Fibroblast of peridontal ligament (primary cell): Measurements from ENCODE around the gene DERL3.

ENCODE experiments used
- DNase-seq: peaks from one replicate; pipeline ENCODE4 v3.0.0-alpha.2; 2010; ENCODE audit errors: extremely low read depth

Gene DERL3

DNA sequence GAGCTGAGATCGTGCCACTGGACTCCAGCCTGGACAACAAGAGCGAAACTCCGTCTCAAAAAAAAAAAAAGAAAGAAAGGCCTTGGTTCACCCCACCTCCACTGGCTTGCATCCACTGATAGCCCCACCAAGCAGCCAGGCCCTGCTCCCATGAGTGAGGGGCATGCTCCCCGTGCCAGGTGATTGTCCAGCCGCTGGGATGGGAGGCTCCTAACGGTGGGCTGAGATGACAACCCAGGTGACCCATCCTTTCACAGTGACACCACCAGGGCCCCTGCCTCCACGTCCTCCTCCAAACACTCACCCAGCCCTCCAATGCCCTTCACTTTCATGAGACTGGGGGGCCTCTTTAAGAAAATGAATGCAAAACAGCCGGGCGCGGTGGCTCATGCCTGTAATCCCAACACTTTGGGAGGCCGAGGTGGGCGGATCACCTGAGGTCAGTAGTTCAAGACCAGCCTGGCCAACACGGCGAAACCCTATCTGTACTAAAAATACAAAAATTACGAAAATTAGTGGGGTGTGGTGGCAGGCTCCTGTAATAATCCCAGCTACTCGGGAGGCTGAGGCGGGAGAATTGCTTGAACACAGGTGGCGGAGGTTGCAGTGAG lies 8.6 kb upstream of the DERL3 start:
- DNase-seq = no peak

DNA sequence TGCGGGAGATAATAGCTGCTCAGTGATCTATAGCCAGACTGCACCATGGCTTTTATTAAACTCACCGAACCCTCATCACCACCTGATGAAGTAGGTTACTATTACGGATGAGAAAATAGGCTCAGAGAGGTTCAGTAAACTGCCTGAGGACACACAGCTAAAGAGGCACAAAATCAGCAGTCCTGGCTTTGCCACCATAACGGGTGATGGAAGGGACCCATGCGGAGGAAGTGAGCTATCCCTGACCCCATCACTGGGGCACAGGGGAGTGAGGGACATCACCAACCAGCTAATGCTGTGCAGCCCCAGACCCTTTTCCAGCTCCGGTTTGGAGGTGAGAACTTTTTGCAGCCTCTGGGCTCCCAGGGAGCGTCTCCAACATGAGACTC lies 7.3 kb upstream of the DERL3 start:
- DNase-seq = no peak

DNA sequence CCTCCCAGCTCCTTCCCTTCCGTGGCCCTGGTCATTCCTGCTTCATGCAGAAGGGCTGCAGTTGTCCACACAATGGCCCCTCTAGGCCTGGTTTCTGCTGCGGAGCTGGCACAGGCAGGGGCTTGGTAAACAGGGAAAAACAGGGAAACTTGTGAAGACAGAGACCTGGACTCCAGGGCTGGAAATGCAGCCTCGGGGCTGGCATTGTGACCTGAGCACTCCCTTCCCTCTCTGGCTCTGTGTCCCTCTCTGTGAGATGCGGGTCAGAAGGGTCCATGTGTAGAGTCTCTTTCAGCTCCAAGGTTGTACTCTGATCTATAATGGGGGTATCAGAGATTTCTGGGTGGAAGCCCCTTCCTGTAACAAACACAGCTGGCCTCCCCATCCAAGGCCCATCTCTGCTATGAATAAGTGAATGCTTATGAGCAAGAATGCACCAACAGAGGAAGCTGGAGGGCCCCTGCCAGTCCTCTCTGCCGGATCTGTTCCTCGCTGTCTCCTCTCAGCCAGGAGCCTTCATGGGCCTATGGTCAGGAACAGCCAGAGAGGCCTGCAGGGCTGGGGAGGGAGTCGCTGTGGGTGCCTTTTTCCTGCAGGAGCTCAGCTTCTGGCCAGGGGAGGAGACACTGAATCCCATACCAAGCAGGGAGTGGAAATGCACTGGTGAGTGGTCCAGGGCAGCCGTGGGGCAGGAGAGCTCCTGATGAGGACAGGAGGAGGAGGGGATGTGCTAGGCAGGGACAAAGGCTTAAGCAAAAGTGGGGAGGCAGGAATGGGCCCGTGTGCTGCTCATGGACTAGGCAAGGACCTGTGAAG lies 6.7 kb upstream of the DERL3 start:
- DNase-seq = no peak

DNA sequence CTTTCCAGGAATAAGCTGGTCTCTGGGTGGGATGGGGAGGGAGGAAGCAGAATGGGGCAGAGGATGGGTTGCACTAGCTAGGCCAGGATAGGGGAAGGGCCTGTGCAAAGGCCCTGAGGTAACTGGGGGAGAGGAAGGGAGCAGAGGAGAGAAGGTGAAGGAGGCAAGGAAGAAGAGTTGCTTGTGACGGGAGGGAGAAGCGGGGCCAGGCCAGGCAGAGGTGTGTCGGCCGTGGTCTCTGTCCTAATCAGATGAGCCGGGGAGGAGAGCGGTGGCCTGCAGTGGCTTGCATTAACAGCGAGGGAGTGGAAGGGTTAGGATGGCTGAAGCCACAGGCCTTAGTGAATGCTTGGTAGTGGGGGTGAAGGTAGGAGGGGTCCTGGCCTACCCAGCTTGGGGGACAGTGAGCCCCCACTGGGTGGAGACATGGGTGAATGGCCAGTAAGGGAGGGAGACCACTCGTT lies 6.0 kb upstream of the DERL3 start:
- no peak for DNase-seq

DNA sequence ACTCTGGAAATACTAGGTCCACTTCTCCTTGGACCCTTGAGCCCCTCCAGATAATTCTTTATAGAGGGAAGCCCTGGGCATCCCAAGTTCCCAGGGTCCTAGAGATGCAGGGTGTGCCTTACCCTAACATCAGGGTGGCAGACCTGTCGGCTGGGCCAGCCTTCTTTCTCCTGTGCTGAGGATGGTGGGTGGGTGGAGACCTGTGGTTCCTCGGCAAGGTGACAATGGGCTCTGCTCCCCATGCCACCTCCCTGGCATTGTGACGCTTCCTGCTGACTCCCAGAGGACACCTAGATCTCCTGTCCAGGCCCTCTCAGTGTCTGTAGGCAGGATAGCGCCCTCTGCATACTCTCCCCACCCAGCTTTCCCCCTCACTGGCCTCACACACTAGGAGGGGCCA lies 3.8 kb upstream of the DERL3 start:
- DNase-seq = no peak

DNA sequence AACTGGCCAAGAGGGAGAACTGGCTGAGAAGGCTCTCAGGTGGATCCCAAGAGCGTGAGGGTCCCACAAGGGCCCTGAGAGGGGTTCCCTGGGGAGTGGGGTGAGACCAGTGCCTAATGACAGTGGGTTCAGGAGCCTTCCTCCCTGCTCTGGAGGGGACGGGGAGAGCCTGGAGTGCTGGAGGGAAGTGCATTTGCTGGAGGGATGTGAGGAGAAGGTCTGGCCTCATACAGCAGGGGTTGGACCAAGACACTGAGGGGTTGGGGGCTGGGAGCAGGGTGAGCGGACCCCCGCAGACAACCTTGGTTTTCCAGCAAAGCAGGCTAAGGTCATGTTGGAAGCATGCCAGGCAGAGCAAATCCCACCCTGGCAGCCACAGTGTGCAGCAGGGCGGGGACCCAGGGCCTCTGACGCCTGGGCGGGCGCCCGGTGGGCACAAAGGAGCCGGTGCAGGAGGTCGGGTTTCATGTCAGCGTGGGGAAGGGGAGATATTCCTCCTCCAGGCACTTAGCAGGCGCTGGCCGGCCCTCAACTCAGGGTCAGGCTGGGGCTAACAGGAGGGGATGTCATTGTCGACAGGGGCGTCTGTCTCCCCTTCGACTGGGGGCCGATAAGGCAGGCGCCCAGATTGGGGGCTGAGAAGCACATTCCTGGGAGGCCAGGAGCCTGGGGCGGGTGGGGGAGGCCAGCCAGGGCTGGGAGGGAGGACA lies 3.1 kb upstream of the DERL3 start:
- no peak for DNase-seq

DNA sequence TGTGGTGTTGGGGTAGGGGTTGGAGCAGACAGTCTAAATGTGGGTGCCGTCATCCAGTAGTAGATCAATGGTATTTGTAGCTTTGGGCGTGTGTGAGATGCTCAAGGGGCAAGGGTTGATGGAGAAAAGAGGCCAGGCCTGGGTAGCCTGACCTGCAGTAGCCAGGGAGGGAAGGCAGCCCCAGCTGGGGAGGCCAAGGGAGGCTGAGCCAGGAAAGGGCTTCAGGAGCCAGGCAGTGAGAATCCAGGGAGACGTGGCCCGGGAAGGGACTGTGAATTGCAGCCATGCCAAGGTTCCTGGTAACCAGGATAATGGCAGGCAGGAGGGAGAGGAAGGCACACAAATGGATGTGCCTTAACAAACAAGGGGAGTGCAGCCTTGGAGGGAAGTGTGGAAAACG lies 2.5 kb upstream of the DERL3 start:
- no peak for DNase-seq

DNA sequence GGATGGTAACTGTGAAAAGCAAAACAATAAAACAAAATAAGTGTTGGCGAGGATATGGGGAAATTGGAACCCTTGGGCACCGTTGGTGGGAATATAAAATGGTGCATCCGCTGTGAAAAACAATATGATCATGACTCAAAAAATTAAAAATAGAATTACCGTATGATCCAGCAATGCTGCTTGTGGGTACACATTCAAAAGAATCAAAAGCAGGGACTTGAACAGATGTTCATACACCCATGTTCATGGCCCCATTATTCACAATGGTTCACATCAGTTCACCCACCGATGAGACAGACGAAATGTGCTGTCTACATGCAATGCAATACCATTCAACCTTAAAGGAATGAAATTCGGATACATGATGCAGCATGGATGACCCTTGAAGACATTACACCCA lies 1.2 kb upstream of the DERL3 start:
- no peak for DNase-seq

DNA sequence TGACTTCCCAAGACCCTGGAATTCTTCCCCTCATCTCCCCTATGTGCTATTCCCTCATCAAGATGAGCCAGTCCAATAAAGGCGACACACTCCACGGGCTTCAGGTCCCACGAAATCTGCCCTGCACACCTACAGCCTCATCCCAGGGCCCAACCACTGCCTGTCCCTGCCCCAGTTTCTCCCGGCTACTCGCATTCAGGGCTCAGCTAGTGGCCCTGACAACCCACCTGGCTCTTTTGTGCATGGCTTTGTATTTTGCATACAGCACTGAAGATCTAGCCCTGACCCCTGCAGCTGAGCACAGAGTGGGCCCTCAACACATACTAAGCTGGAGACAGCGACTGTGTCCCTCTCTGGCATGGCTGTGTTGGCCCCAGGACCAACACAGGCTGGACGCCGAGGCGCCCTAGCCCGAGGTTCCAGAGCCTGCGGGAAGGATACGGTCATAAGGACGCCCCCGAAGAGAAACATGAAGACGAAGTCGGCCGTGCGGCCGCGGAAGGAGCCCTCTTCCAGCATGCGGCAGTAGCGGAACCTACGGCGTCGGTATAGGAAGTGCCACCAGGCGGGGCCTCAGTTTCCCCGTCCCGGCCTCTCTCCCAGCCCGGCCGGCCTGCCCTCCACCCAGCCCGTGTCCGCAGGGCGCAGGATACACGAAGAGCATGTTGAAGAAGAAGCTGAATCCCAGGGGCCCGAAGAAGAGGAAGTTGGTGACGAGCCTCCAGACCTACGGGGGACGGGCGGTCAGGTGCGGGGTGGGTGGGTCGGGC lies 710 bp downstream of the DERL3 start:
- DNase-seq = no peak

DNA sequence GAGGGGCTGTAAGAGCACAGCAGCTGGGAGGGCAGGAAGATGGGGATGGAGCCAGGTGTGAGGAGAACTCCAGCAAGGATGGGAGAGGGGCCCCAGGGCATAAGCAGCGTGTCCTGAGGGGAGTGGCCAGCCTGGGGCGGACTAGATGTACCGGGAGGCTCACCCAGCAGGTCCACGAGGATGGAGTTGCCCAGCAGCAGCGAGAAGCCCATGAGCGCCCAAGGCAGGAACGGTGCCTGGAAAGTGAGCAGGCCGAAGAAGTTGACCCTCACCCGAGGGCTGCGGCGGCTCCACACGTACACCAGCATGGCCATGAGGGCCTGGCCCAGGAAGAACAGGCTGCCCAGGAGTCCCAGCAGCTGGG lies 1.3 kb downstream of the DERL3 start:
- DNase-seq = no peak

DNA sequence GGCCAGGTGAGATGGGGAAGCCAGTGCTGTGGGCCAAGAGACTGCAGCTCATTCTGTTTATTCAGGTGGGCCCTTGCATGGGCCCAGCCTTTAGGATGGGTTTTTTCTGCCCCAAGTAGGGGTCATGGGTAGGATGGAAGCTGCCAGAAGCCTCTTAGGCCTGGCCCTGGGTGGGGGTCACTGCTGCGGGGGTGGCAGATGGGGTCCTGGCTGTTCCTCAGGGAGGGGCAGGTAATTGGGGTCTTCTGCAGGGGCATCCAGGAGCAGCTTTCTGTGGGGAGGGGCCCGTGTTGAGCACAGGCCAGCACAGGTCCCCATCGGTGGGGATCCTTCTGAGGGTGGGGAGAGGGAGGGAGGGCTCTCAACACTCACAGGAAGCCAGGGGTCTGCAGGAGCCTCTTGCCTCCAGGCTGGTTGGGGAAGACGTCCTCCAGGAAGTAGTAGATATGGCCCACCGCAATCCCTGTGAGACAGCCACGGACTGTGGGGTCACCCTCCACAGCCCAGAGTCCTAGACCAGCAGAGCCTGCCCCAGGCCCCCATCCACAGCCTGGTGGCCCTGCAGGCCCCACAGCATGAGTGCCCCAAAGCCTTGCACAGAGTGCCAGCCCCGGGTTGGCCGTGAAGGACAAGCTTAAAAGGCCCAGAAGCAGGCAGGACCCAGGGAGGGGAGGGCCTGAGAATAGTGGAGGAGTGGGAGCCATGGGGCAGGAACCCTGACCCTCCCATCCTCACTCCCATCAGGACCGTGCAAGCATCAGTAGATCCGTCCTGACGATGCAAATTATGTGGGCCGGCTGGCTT lies 1.9 kb downstream of the DERL3 start:
- no peak for DNase-seq

DNA sequence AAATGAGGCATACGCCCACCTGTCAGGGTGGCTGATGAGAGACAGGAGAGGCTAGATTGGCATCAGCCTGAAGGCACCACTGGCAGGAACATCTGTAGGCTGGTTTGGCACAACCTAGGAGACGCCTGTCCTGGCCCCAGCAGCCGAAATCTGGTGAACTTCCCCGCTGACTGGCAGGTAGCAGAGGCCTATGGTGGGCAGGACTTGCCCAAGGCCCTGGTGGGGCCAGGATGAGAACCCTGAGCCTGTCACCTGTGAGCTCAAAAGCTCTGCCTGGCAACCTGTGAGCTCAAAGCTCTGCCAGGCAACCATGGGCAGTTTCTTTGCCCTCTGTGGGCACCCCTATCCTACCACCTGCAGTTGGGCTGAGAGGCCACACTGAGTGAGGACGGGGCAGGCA lies 2.5 kb downstream of the DERL3 start:
- DNase-seq = no peak

DNA sequence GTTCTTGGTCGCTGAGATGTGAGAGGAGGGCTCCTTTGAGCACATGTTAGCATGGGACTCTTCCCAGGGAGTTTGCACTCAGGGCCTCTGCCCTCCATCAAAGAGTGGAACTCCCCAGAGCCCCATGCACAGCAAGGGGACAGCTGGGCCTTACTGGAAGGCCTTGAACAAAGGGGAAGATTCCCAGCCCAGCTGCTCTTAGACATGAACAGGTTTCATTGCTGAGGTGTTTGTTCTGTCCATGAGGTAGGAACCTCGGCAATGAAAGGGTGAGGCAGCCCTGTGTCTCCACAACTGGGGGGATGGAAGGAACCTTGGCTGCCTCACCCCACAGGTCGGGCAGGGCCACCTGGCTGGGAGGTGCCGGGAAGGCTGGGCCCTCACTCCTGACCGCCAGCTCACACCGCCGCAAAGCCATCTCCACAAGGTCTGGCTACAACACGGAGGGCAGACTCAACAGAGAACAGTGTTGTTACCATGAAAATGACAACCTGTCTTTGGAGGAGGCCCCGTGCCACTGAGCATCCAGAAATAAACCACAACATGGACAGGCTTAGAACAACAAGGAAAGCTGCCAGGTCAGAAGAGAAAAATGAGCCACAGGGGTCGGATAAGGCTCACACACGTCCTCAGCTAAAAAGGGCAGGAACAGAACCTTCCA lies 3.2 kb downstream of the DERL3 start:
- DNase-seq = no peak

DNA sequence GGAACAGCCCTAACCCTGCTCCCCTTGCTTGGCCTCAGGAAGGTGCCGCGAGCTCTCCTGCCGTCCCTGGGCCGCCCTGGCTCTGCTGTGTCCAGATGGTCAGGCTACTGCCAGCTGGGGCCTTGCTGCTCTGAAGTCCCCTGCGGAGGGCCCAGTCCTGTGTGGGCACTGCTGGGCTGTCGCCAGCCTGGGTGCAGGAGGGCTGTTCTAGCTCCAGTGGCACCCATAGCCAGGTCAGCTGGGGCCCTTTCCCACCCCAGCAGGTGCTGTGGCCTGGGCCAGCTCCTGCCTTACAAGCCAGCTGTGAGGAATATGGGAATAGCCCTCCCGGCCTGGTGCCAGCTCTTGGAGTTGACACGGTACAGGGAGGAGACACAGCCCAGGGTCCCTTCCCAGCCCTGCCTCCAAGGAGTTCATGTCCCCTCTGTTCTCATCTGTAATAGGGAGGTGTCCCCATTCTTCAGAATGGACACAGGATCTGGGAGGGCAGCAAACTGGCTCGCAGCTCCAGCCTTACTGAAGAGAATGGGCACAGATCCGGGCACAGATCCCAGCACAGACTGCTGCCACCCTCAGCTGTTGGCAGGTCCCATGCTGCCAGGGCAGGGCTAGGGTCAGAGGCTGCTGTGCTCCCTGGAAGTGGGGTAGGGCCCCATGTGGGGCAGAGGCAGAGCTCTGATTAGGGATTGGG lies 3.9 kb downstream of the DERL3 start:
- no peak for DNase-seq

DNA sequence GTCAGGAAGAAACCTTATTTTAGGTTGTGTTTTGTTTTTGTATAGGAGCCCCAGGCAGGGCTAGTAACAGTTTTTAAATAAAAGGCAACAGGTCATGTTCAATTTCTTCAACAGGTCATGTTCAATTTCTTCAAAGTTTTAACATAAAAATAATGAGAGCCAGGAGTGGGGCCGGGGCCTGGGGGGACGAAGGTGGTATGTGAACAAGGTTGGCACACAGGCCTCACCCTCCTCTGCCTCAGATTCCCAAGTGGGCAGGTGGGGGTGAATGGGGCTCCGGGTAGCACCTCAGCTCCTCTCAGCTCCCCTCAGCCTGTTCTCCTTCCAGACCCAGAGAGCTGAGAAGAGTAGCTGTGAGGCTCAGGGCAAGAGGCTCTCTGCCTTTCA lies 4.4 kb downstream of the DERL3 start:
- DNase-seq = no peak

DNA sequence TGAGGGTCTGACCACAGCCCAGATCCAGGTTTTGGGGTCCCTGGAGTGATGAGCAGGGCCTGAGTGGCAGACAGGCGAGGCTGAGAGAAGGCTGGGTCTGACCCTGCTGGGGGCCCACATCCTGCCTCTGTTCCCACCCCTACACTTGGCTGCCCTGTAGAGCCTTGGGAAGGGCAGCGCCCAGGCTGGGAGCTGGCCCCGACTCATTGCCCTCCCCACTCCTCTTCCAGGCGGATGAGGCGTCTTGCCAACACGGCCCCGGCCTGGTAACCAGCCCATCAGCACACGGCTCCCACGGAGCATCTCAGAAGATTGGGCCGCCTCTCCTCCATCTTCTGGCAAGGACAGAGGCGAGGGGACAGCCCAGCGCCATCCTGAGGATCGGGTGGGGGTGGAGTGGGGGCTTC lies 4.9 kb downstream of the DERL3 start:
- no peak for DNase-seq

DNA sequence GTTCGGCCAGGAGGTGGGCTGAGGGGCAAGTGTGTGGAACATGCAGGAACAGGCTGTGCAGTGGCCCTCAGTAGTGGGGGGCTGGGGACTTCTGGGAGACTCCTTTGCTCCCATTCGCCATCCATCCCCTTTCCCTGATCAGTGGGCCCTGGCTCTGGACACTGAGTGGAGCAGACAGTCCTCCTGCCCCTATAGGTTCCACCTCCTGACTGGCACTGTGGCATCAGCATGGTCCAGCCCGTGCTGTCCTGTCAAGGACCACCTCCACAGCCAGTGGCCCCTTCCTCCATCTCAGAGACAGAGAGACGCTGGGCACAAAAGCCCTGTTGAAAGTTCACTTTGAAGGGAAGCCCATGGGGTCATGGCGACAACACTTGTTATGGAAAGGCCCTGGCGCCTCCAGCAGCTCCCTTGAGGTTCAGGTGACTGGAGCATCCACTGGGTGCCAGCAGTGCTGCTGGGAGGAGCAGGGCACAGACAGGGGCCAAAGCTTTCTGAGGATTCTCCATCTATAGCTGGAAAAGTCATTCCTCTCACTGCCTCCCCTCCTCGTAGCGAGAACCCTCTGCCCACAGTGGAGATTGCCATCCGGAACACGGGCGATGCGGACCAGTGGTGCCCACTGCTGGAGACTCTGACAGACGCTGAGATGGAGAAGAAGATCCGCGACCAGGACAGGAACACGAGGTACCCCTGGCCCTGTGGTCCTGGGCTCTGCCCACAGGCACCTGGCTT lies 5.6 kb downstream of the DERL3 start:
- no peak for DNase-seq

DNA sequence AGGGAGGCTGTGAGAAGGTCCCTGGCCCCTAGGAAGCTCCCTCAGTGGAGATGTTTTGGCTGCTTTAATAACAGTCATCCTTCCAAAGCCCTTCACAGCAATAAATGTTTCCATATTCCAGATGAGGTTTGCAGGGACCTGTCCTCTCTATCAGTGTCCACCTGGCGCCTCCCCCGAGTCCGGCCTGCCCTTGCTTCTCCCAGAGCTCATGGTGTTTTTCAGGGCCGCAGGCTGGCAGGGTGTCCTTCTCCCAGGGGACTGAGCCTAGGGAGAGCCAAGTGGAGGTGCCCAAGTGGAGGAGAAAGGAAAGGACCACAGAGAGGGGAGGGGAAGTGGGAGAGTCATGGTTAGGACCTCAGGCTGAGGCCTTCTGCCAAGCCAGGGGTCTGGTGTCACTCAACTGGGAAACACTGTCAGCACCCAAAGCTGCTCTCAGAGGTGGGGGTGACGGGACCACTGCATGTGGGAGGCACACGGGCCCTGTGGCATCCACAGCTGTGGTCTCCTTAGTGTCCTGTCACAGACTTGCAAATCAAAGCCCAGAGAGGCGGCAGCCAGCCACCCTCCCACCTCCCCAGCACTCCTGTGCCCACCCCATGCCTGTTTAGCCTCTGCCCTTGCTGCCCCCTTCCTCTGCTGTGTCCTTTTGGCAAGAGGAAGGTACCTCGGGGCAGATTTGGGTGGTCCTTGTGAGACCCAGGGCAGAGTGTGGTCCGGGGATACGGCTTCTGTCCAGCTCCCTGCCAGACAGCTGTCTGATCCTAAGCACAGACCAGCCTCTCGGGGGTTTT lies 6.4 kb downstream of the DERL3 start:
- no peak for DNase-seq

DNA sequence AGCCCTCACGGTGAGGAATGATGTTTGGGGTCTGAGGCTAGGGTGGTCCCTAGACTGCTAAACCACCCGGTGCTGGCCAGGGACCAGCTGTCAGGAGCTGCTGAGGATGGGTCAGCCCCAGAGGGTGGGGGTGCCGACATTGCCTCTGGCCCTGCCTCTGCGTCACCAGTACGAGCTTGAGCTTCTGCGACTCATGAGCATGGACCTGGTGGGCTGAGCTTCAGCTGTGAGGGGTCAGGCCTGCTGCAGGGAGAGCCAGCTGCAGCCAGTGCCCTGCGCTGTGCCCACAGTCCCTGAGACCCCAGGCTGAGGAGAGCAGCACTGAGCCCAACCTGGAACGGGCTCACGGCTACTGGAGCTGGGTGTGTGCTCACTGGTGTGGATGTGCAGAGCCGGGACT lies 7.0 kb downstream of the DERL3 start:
- no peak for DNase-seq
